ENCODE measurements around the gene ADORA2A. TPM values are rescaled to one million over a fixed set of nuclear protein-coding genes. Genes with fewer than 3 reads are reported as not detected.

The ADORA2A gene
- total RNA-seq, 3 donors from 2014 or later: 1.8 to 4.3 (median 3.4) TPM

DNA sequence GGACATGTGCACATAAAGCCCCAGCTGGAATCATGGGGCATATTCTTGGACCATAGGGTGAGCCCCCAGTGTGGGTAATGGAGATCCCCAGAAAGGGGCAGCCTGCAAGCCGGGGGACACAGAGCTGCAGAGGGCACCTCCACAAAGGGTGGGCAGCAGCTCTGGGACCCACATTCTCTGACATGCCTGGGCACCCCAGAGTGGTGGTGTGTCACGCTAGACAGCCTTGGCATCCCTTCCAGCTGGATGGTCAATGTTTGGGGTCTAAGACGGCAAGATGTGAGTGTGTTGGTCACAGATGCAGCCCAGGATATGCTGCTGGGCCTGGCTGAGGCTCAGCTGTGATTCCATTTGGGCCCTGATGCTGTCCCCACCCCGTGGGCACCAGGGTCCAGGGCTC is 9.7 kb downstream of the ADORA2A start:
- Histone ChIP-seq H3K4me1 (peaks cover 0 to 7% of the 10 kb centered on the region in 2 donors), H3K27ac (no peak overlapping the region), H3K9me3 (no peaks in the 10 kb centered on the region), H3K27me3 (no peaks in the 10 kb centered on the region), H3K4me3 (no peak overlapping the region), H3K36me3 (no peaks in the 10 kb centered on the region)
- intact Hi-C loops (cut with DNase I; ENCODE audit: low total_unique reads): no loop called here
- TF ChIP-seq POLR2A (IDR thresholded peaks at IDR 0.05): no peak
- no peak for DNase-seq (ENCODE audit: low spot score in 2 of 2)

DNA sequence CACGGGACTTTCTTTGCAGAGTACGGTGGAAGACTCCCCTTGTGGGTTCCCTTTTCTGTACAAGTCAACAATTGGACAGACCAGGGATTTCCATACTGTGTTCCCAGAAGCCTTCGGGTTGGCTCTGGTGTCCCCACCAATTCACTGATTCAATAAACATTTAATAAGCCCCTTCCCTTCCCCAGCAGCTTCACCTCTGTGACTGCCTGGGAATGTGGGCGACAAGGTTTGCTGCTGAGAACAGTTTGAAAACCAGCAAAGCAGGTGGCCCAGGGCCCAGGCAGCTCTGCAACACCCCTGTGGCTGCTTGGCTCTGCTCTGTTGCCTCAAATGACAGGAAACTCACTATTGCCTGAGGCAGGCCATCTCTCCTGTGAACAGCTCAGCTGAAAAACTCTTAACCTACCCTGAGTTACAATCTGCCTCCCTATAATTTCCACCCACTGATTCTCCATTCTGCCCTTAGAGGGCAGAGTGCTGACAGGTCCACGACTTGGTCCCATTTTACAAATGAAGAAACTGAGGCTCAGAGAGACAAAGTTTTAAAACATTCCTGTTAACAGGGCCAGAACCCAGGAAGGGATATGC is 10.4 kb downstream of the ADORA2A start:
- Histone ChIP-seq H3K9me3 (no peaks in the 10 kb centered on the region), H3K4me1 (peaks cover 0 to 5% of the 10 kb centered on the region in 2 donors), H3K4me3 (no peak overlapping the region), H3K27me3 (no peaks in the 10 kb centered on the region), H3K27ac (no peak overlapping the region), H3K36me3 (no peaks in the 10 kb centered on the region)
- TF ChIP-seq, protein P1, sequence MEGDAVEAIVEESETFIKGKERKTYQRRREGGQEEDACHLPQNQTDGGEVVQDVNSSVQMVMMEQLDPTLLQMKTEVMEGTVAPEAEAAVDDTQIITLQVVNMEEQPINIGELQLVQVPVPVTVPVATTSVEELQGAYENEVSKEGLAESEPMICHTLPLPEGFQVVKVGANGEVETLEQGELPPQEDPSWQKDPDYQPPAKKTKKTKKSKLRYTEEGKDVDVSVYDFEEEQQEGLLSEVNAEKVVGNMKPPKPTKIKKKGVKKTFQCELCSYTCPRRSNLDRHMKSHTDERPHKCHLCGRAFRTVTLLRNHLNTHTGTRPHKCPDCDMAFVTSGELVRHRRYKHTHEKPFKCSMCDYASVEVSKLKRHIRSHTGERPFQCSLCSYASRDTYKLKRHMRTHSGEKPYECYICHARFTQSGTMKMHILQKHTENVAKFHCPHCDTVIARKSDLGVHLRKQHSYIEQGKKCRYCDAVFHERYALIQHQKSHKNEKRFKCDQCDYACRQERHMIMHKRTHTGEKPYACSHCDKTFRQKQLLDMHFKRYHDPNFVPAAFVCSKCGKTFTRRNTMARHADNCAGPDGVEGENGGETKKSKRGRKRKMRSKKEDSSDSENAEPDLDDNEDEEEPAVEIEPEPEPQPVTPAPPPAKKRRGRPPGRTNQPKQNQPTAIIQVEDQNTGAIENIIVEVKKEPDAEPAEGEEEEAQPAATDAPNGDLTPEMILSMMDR (IDR thresholded peaks at IDR 0.05): no peak
- TF ChIP-seq POLR2A (IDR thresholded peaks at IDR 0.05): no peak
- no peak for TF ChIP-seq POLR2AphosphoS5 (IDR thresholded peaks at IDR 0.05)
- DNase-seq (ENCODE audit: low spot score in 2 of 2): no peak
- intact Hi-C loops (cut with DNase I; ENCODE audit: low total_unique reads): no loop called here

DNA sequence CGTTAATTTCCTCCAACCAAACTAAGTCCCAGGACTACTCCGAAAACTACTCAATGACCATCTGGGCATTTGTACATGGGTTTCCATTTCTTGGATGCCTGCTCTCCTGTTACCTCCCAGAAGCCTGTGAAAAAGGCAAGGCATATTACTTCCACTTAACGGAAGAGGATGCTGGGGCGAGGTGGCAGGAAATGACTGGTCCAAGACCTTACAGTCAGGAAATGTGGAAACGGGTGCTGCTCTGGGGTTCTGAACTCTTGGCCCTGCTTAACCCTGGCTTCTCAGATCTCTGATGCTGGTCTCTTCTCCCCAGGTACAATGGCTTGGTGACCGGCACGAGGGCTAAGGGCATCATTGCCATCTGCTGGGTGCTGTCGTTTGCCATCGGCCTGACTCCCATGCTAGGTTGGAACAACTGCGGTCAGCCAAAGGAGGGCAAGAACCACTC is 12.9 kb downstream of the ADORA2A start:
- no peak overlapping the region for H3K4me3 ChIP-seq
- no peaks in the 10 kb centered on the region for H3K4me1 ChIP-seq
- intact Hi-C loops (cut with DNase I; ENCODE audit: low total_unique reads): loop anchor here (5.0 kb wide), 1 partner anchor 442 kb away; no protein-coding TSS in a partner anchor
- H3K9me3 ChIP-seq: no peaks in the 10 kb centered on the region
- no peaks in the 10 kb centered on the region for H3K36me3 ChIP-seq
- no peak overlapping the region for H3K27ac ChIP-seq
- no peaks in the 10 kb centered on the region for H3K27me3 ChIP-seq
- TF ChIP-seq POLR2AphosphoS5 (IDR thresholded peaks at IDR 0.05) (no peak), POLR2A (IDR thresholded peaks at IDR 0.05) (no peak)
- TF ChIP-seq, protein P1 (IDR thresholded peaks at IDR 0.05): no peak
- DNase-seq (ENCODE audit: low spot score in 2 of 2): no peak

DNA sequence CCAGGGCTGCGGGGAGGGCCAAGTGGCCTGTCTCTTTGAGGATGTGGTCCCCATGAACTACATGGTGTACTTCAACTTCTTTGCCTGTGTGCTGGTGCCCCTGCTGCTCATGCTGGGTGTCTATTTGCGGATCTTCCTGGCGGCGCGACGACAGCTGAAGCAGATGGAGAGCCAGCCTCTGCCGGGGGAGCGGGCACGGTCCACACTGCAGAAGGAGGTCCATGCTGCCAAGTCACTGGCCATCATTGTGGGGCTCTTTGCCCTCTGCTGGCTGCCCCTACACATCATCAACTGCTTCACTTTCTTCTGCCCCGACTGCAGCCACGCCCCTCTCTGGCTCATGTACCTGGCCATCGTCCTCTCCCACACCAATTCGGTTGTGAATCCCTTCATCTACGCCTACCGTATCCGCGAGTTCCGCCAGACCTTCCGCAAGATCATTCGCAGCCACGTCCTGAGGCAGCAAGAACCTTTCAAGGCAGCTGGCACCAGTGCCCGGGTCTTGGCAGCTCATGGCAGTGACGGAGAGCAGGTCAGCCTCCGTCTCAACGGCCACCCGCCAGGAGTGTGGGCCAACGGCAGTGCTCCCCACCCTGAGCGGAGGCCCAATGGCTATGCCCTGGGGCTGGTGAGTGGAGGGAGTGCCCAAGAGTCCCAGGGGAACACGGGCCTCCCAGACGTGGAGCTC is 13.5 kb downstream of the ADORA2A start:
- intact Hi-C loops (cut with DNase I; ENCODE audit: low total_unique reads): loop anchor here (5.0 kb wide), 1 partner anchor 441 kb away; no protein-coding TSS in a partner anchor
- Histone ChIP-seq H3K36me3 (no peaks in the 10 kb centered on the region), H3K27me3 (no peaks in the 10 kb centered on the region), H3K4me1 (no peaks in the 10 kb centered on the region), H3K4me3 (no peak overlapping the region), H3K9me3 (no peaks in the 10 kb centered on the region), H3K27ac (peak overlapping the region in 1 of 2 donors; percentile 25)
- TF ChIP-seq POLR2A (IDR thresholded peaks at IDR 0.05) (no peak), POLR2AphosphoS5 (IDR thresholded peaks at IDR 0.05) (no peak)
- TF ChIP-seq, protein P1 (IDR thresholded peaks at IDR 0.05): no peak
- no peak for DNase-seq (ENCODE audit: low spot score in 2 of 2)

DNA sequence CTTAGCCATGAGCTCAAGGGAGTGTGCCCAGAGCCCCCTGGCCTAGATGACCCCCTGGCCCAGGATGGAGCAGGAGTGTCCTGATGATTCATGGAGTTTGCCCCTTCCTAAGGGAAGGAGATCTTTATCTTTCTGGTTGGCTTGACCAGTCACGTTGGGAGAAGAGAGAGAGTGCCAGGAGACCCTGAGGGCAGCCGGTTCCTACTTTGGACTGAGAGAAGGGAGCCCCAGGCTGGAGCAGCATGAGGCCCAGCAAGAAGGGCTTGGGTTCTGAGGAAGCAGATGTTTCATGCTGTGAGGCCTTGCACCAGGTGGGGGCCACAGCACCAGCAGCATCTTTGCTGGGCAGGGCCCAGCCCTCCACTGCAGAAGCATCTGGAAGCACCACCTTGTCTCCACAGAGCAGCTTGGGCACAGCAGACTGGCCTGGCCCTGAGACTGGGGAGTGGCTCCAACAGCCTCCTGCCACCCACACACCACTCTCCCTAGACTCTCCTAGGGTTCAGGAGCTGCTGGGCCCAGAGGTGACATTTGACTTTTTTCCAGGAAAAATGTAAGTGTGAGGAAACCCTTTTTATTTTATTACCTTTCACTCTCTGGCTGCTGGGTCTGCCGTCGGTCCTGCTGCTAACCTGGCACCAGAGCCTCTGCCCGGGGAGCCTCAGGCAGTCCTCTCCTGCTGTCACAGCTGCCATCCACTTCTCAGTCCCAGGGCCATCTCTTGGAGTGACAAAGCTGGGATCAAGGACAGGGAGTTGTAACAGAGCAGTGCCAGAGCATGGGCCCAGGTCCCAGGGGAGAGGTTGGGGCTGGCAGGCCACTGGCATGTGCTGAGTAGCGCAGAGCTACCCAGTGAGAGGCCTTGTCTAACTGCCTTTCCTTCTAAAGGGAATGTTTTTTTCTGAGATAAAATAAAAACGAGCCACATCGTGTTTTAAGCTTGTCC is 14.3 kb downstream of the ADORA2A start:
- H3K9me3 ChIP-seq: no peaks in the 10 kb centered on the region
- DNase-seq (ENCODE audit: low spot score in 2 of 2): no peak
- no peaks in the 10 kb centered on the region for H3K4me1 ChIP-seq
- peak overlapping the region in 1 of 2 donors; percentile 25 for H3K27ac ChIP-seq
- TF ChIP-seq, protein P1 (IDR thresholded peaks at IDR 0.05): no peak
- no peak for TF ChIP-seq POLR2AphosphoS5 (IDR thresholded peaks at IDR 0.05)
- no peak for TF ChIP-seq POLR2A (IDR thresholded peaks at IDR 0.05)
- no peak overlapping the region for H3K4me3 ChIP-seq
- intact Hi-C loops (cut with DNase I; ENCODE audit: low total_unique reads): loop anchor here (5.0 kb wide), 1 partner anchor 441 kb away; no protein-coding TSS in a partner anchor
- H3K36me3 ChIP-seq: no peaks in the 10 kb centered on the region
- H3K27me3 ChIP-seq: no peaks in the 10 kb centered on the region

All from breast epithelium (tissue), 4 donors.